ENCODE results near the gene RAB11FIP3.

RAB11FIP3 gene

GRCh38 chr16:518858-519257 is 93.4 kb downstream of the RAB11FIP3 start:
- no peak for DNase-seq (ENCODE audit: low spot score)

DNA sequence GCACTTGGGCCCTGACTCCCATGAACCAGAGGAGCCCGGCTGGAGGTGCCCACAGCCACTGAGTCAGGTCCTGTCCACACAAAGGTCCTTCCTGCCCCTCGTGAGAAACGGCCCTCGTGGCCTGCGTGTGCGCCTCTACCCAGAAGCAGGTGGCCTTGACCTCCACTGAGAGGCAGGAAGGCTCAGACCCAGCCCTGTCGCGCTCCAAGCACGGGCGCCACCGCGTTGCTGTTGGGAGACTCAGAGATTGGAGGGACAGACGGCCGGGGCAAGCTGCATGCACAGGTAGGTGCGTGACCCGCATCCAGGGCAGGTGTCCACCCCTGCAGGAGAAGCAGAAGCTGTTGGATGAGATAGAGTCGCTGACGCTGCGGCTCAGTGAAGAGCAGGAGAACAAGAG is 94.0 kb downstream of the RAB11FIP3 start:
- no peak for DNase-seq (ENCODE audit: low spot score)

GRCh38 chr16:519841-520687 is 94.6 kb downstream of the RAB11FIP3 start:
- DNase-seq (ENCODE audit: low spot score): no peak

DNA sequence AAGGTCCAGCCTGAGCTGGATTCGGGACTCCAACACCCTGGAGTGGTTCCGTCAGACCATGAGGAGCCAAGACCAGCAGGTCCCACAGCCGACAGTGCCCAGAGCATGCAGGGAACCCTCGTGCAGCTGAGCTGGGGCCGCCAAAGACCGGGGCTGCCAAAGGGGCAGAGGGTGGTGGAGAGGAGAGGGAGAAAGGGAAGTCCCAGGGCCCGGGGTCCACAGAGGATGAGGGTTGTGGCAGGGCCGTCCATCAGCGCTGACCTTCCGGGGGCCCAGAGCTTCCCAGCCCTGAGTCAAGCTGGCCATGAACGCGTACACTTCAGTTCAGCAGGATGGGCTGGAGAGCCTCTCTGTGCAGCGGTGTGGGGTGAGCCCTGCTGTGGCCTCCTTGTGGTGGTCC is 95.4 kb downstream of the RAB11FIP3 start:
- DNase-seq (ENCODE audit: low spot score): no peak

DNA sequence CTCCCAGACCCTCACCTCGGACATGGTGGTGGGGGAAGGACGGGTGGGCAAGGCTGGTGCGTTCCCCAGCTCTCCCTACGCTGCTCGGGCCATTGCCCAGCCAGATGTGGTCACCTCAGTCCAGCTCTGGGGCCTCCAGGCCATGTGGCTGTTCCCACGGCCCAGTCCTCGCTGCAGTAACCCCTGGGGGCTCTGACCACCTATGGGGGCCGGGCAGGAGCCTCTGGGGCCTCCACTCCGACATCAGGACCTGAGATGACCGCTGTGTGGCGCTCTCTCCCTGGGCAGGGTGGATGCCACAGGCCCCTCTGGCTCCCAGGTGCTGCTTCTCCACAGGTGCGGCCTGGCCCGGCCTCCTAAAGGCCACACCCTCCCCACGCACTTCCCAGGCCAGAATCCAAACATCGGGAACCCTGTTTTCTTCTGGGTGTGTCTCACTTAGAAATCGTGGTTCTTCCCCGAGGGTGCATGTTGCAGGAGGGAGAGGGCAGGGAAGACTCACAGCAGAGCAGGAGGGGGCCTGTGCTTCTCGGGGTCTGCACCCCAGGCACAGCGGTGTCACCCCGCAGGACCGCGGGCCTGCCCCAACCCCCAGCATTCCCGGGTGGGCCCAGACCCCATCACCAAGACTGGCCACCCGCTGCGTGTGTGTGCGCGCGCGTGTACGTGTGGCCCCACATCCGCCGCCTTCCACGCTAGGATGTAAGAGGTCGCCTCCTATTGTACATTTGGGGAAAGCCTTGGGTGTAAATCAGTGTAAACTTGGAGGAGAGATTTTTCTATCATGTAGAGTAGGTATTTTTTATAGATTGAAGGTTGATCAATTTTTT is 96.1 kb downstream of the RAB11FIP3 start:
- DNase-seq (ENCODE audit: low spot score): no peak

- no peak for DNase-seq (ENCODE audit: low spot score)
Measured at GRCh38 chr16:522320-523096, 97.1 kb downstream of the RAB11FIP3 start.

DNA sequence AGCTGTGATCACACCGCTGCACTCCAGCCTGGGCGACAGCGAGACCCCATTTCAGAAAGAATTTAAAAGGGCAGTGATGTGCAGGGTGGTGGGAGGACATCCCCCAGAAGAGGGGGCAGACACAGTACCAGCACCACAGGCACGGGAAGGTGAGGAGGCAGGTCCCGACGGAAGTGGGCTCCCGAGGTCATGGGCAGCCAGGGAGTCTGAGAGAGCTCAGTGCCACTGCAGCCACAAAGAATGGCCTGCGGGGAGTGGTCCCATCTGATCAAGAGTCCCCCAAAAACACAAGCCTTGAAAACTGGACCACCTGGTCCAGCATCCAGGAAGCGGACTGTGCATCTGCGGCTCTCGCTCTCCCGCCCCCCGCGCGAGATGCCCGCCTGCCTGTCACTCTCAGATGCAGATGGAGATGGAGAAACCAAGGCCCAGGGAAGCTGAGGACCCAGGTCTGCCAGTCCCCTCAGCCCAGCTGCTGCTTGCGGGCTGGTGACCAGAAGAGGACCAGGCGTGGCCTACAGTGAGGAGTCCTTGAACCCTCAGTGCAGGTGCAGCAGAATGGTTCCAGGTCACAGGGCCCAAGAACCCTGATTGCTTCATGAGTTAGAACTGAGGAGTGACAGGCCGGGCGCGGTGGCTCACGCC is 97.8 kb downstream of the RAB11FIP3 start:
- DNase-seq (ENCODE audit: low spot score): no peak

DNA sequence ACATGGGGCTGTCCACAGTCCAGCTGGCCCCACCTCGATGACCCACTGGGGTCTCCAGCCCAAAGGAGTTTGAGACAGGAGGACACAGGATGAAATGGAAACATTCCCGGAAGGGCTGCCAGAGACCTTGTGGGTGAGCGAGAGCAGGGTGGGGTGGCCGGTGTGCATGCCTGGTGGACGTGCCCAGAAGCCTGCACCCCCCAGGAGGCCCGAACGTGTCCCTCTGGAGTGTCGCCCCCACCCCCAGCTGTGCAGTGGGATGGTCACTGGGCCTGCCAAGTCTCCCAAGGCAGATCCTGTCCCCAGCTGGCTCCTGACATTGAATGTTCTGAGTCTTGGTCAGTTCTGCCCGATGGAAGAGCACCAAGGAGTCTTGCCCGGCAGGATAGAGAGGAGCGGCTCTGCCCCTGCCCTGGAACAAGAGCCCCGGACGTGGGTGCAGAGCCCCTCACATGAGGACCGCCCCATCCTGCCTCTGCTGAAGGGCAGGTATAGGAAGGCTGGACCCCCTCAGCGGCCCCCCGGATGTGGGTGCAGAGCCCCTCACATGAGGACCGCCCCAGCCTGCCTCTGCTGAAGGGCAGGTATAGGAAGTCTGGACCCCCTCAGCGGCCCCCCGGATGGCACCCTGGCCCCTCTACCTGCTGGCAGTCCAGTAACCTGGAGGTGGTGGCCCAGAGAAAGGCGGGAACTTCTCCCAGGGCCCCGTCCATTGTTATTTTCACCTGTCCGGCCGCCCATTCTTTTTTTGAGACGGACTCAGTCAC is 99.0 kb downstream of the RAB11FIP3 start:
- DNase-seq (ENCODE audit: low spot score): no peak

GRCh38 chr16:525123-525519 is 99.7 kb downstream of the RAB11FIP3 start:
- no peak for DNase-seq (ENCODE audit: low spot score)

- peak; percentile 96 for DNase-seq (ENCODE audit: low spot score)
Measured at GRCh38 chr16:525520-526180, 100.2 kb downstream of the RAB11FIP3 start.

DNA sequence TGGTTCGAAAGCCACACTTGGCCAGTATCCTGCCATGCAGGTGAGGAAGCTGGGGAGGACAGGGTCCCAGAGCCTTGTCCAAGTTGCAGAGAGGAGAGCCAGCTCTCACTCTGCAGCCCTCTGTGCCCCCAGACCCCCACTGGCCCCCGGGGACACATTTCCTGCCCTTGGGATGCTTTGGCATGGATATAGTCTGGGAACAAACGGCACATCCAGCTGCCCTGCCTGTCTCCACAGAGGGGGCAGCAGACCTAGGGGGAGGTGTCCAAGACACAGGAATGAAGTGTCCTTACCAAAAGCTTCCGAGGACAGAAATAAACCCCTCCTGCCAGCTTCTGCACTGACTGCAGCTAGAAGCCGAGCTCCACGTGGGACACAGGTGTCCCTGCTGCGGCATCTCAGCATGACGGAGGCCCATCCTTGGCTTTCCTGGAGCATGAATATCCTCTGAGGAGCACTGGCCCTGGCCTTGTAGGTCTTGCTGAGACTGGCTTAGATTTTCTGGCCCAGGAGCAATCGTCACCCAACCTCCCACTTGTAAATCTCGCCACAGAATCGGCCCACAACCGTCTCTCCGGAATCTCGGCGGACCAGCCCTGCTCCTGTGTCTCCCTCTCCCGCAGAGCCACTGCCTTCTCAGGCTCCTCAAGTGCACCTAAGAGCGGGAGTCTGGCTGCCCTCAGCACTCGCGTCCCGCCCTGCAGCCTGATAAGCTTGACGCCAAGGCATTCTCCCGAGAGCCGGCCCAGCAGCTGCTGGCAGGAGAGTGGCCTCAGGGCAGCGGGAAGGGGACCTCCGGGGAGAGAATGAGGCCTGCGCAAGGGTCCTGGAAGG is 100.9 kb downstream of the RAB11FIP3 start:
- peak; percentile 16 for DNase-seq (ENCODE audit: low spot score)

DNA sequence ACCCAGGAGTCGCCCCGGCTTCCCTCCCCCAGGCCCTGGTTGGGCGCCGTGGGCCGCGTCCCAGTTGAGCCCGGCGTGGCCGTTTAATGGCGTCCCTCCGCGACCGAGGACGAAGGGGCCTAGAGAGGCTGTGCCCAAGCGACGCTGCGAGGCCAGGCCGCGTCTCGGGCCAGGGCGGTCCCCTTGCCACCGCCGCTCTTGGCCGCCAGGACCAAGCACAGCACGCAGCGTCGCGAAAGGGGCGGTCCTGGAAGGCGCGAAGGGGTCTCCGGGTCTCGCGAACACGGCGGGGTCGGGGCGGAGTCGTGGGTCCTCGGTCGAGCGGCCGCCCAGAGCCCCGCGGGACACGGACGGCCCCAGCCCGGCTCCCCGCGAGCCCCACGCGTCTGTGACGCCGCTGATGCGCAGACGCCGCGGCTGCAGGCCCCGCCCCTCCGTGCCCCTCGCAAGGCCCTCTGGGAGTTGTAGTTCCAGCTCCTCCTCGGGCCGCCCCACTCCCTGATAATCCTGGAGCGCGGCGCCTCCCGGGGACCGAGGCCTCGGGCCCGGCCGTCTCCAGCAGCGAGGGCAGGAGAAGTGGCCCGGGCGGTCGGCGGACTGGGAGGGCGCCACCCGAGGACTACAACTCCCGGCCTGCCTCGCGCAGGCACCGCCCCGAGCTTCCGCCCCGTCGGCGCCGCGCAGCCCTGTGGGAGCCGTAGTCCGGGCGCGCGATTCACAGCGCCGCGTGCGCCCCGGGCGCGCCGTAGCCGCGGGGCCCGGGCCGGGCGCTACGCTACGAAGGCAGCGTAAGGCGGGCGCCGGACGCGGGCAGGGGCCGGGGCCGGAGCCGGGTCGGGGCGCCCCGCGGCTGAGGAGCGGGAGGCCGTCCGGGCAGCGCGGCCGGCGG is 101.8 kb downstream of the RAB11FIP3 start, which contains the start of gene CAPN15:
Gene CAPN15 (plus strand): TSS at position 698 of the 889 bp plus-strand sequence. CDS start 19,127 bp downstream, outside the sequence.
- DNase-seq (ENCODE audit: low spot score): peak; percentile 88

- DNase-seq (ENCODE audit: low spot score): peak; percentile 57
Measured at GRCh38 chr16:528111-529011, 102.9 kb downstream of the RAB11FIP3 start.

- peak; percentile 22 for DNase-seq (ENCODE audit: low spot score)
Measured at GRCh38 chr16:529012-529575, 103.6 kb downstream of the RAB11FIP3 start.

DNA sequence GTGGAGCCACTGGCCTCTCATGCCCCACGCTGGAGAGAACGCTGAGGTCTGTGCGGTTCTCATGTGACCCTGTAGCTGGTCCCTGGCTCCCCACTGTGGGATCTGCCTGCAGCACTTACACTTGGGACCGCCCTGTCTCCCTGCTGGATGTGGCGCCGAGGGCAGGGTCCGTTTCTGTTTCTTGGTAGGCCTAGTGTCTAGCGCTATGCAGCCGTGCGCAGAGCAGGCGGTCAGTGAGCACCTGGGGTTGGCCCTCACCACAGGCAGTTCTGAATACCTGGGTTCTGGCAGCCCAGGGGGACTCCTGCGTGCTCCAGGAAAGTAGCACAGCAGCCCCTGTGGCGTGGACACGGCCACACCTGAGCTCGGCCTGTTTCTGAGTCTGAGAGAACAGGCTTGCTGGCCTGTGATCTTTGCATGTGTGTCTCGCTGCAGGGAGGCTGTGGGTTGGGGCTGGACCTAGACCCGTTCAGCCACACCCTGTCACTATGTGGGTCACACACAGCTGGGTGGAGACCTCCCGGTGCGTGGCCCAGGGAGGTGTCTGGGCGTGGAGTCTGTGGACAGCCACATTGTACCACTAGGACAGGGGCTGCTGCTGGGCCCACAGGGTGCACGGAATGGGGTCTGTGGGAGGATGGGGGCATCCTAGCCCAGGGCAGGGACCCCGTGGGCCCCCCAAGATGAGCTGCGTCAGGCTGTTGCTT is 104.8 kb downstream of the RAB11FIP3 start:
- DNase-seq (ENCODE audit: low spot score): no peak

DNA sequence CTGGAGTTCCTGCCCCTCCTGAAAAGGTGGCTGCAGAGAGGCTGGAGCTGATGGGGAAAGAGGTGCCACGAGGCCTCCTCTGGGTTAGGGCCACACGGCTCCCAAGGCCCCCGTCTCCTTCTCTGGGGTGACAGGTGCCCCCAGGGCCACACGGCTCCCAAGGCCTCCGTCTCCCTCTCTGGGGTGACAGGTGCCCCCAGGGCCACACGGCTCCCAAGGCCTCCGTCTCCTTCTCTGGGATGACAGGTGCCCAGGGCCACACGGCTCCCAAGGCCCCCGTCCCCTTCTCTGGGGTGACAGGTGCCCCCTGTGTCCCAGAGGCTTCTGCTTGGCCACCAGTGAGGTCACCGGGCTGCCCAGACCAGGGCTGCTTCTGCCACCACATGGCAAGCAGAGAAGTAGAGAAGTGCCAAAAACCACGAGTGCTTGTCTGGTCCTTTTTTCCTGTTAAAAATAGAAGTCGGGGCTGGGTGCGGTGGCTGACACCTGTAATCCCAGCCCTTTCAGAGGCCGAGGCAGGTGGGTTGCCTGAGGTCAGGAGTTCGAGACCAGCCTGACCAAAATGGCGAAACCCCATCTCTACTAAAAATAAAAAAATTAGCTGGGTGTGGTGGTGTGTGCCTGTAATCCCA is 106.2 kb downstream of the RAB11FIP3 start:
- DNase-seq (ENCODE audit: low spot score): no peak
